Measurements from ENCODE around the gene HNRNPDL. TPM values are rescaled to one million over a fixed set of nuclear protein-coding genes. Genes with fewer than 3 reads are reported as not detected.

The HNRNPDL gene
- total and polyA plus RNA-seq, 2 experiments from 2014 or later = 243 to 354 TPM

- TF ChIP-seq ETS1 (IDR thresholded peaks at IDR 0.05) = no peak
- no peak for TF ChIP-seq STAT1 (IDR thresholded peaks at IDR 0.05; ENCODE audit: unreplicated experiment)
Measured at GRCh38 chr4:82403725-82404124, 26.5 kb downstream of the HNRNPDL start (continued).

GRCh38 chr4:82402196-82402775, 28.0 kb downstream of the HNRNPDL start:
- Histone ChIP-seq H3K4me3 (no peak overlapping the region), H4K20me1 (replicated peaks; ENCODE audit: insufficient read depth) (no peaks in the 10 kb centered on the region), H3K27me3 (ENCODE audit: insufficient read depth) (no peaks in the 10 kb centered on the region), H3K9me2 (ENCODE audit: insufficient read depth) (no peaks in the 10 kb centered on the region; the same call in 1 of the 2 replicates), H3F3A (replicated peaks; ENCODE audit: low read depth) (no peaks in the 10 kb centered on the region), H3K79me2 (replicated peaks; ENCODE audit: insufficient read depth) (no peaks in the 10 kb centered on the region), H2AFZ (peak overlapping the region; percentile 63), H3K27ac (ENCODE audit: low read depth) (no peak overlapping the region), H3K36me3 (ENCODE audit: insufficient read depth) (no peaks in the 10 kb centered on the region), H3K4me1 (ENCODE audit: insufficient read depth) (no peaks in the 10 kb centered on the region), H3K4me2 (no peak overlapping the region)
- H3K27ac Mint-ChIP-seq = no peak overlapping the region
- DNase-seq (ENCODE audit: low spot score) (peak; percentile 21), ATAC-seq (no peak)
- H3K4me1 Mint-ChIP-seq = no peaks in the 10 kb centered on the region
- H3K4me3 Mint-ChIP-seq = no peak overlapping the region
- no peaks in the 10 kb centered on the region; the same call in 2 of the 3 replicates for H3K9me3 Mint-ChIP-seq
- H3K27me3 Mint-ChIP-seq (ENCODE audit: insufficient read depth, low read depth, poor library complexity) = peaks cover 2% of the 10 kb centered on the region
- no peaks in the 10 kb centered on the region for H3K36me3 Mint-ChIP-seq (ENCODE audit: low read depth)
- no peak for TF ChIP-seq EZH2 (IDR thresholded peaks at IDR 0.05; ENCODE audit: low read depth, unreplicated experiment)
- no peak for TF ChIP-seq STAT1 (IDR thresholded peaks at IDR 0.05; ENCODE audit: unreplicated experiment)
- no peak for TF ChIP-seq EZH2phosphoT487 (IDR thresholded peaks at IDR 0.05; ENCODE audit: unreplicated experiment)
- TF ChIP-seq ZNF331 (CRISPR knock-in tag; IDR thresholded peaks at IDR 0.05; ENCODE audit: low read depth) = no peak
- TF ChIP-seq, protein P1, sequence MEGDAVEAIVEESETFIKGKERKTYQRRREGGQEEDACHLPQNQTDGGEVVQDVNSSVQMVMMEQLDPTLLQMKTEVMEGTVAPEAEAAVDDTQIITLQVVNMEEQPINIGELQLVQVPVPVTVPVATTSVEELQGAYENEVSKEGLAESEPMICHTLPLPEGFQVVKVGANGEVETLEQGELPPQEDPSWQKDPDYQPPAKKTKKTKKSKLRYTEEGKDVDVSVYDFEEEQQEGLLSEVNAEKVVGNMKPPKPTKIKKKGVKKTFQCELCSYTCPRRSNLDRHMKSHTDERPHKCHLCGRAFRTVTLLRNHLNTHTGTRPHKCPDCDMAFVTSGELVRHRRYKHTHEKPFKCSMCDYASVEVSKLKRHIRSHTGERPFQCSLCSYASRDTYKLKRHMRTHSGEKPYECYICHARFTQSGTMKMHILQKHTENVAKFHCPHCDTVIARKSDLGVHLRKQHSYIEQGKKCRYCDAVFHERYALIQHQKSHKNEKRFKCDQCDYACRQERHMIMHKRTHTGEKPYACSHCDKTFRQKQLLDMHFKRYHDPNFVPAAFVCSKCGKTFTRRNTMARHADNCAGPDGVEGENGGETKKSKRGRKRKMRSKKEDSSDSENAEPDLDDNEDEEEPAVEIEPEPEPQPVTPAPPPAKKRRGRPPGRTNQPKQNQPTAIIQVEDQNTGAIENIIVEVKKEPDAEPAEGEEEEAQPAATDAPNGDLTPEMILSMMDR (conservative IDR thresholded peaks at IDR 0.05; ENCODE audit: low read depth in 2 of 2) = no peak
- TF ChIP-seq REST (IDR thresholded peaks at IDR 0.05; ENCODE audit: unreplicated experiment) = no peak
- no peak for TF ChIP-seq CREB1 (CRISPR knock-in tag; IDR thresholded peaks at IDR 0.05; ENCODE audit: low read depth)
- no peak for TF ChIP-seq JUNB (IDR thresholded peaks at IDR 0.05; ENCODE audit: unreplicated experiment)
- TF ChIP-seq NANOG (IDR thresholded peaks at IDR 0.05; ENCODE audit: borderline replicate concordance) = no peak
- no peak for TF ChIP-seq ZNF114 (CRISPR knock-in tag; IDR thresholded peaks at IDR 0.05)
- TF ChIP-seq ETS1 (IDR thresholded peaks at IDR 0.05) = no peak
- TF ChIP-seq POLR2AphosphoS5 (IDR thresholded peaks at IDR 0.05; ENCODE audit: low read depth) = no peak

All from GM23338 (cell line).